Gastrocnemius medialis (tissue), 4 donors: ENCODE measurements around the gene HOXA3.

Source experiments
- POLR2A ChIP-seq, 2 donors: fragments of 450-650 bp; IDR thresholded peaks; one replicate each; pipeline ENCODE4 v1.6.1; 2017; ENCODE audit warnings: antibody characterized with exemption in 2 of 2, mild to moderate bottlenecking in 2 of 2, moderate library complexity in 2 of 2
- TF ChIP-seq, protein P1 (sequence below), 5 experiments: fragments of 450-650 bp in 3 of 5; fragments of 200-600 bp in 2 of 5; sonication (generic) in 2 of 5; IDR thresholded peaks in 4 of 5; conservative IDR thresholded peaks in 1 of 5; 1 replicate in 4 of 5; 2 replicates in 1 of 5; pipeline ENCODE4 v1.5.1; 2016 to 2019; ENCODE audit warnings: antibody characterized with exemption in 5 of 5, mild to moderate bottlenecking in 3 of 5, moderate library complexity in 3 of 5

DNA sequence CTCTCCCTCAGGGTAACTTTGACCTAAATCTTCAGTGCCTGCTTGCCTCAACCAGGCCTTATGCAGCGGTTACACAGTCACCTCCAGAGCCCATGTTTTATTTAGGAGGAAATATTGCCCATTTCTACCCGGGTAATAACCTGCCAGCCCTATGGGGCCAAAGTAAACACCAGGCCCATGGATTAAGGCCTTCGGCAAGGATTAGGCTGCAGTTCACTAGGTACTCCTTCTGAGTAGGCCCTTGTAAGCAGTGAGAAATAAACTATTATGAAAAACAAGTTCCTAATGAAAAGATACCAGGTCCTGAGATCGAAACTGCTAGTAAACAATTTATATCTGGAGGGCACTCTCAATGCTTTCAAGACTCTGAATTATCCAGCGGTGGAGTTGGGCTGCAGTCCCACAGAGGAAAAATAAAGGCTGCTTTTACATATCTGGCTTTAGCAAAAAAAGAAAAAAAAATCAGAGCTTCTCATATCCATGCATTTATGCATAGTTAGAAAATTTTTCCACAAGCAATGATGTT is 25.5 kb upstream of the HOXA3 start:
- TF ChIP-seq POLR2A (IDR thresholded peaks at IDR 0.05): no peak
- TF ChIP-seq, protein P1, sequence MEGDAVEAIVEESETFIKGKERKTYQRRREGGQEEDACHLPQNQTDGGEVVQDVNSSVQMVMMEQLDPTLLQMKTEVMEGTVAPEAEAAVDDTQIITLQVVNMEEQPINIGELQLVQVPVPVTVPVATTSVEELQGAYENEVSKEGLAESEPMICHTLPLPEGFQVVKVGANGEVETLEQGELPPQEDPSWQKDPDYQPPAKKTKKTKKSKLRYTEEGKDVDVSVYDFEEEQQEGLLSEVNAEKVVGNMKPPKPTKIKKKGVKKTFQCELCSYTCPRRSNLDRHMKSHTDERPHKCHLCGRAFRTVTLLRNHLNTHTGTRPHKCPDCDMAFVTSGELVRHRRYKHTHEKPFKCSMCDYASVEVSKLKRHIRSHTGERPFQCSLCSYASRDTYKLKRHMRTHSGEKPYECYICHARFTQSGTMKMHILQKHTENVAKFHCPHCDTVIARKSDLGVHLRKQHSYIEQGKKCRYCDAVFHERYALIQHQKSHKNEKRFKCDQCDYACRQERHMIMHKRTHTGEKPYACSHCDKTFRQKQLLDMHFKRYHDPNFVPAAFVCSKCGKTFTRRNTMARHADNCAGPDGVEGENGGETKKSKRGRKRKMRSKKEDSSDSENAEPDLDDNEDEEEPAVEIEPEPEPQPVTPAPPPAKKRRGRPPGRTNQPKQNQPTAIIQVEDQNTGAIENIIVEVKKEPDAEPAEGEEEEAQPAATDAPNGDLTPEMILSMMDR (IDR thresholded peaks at IDR 0.05 in 4 of 5, conservative IDR thresholded peaks at IDR 0.05 in 1 of 5): no peak
